Suprapubic skin (tissue), 4 donors: Measurements from ENCODE around the gene CCDC38.

Experiments used
- EP300 ChIP-seq: sonication (generic); formaldehyde crosslinking; IDR thresholded peaks from one replicate; pipeline ENCODE4 v1.6.1; 2017; ENCODE audit warnings: antibody characterized with exemption
- POLR2AphosphoS5 ChIP-seq, 3 donors: sonication (generic); formaldehyde crosslinking; IDR thresholded peaks; one replicate each; pipeline ENCODE4 v1.6.1; 2017; ENCODE audit warnings: antibody characterized with exemption in 3 of 3

GRCh38 chr12:95990136-95990535 lies 47.7 kb upstream of the CCDC38 start:
- TF ChIP-seq POLR2AphosphoS5 (IDR thresholded peaks at IDR 0.05) (no peak), EP300 (no peak)
